ENCODE data around the gene ACTL10. TPM values are rescaled to one million over a fixed set of nuclear protein-coding genes. Genes with fewer than 3 reads are reported as not detected.

Gene ACTL10
- total RNA-seq, 1 experiment from 2014 or later, result 0.46 TPM

DNA sequence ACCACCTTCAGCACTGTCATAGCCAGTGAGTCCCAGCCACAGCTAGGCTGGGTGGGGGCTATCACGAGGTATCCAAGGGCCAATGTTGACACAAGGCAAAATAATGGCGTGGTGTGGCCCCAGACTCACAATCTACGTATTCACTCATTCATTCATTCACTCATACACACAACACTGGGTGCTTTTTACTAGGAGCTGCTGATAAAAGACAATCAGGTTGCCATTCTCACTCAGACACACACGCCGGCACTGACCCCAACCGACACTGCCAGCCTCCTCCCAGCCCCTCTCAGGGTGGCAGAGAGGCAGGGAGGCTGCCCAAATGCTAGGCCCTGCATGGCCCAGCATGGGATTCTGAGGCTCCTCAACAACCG, 6.1 kb upstream of the ACTL10 start:
- Histone ChIP-seq H4K5ac (ENCODE audit: insufficient read length, low read depth, low read length) (no peak overlapping the region), H3K9ac (ENCODE audit: extremely low read depth, insufficient read length, low read length) (no peak overlapping the region), H3K79me2 (ENCODE audit: insufficient read depth, low read length) (no peaks in the 10 kb centered on the region), H3K23me2 (ENCODE audit: insufficient read length, low read depth, low read length, poor library complexity, severe bottlenecking) (peaks cover 14% of the 10 kb centered on the region), H2AK5ac (ENCODE audit: insufficient read length, low read length) (no peak overlapping the region), H3K14ac (ENCODE audit: insufficient read depth, low read length) (no peak overlapping the region), H4K91ac (ENCODE audit: insufficient read length, low read depth, low read length) (no peak overlapping the region), H3T11ph (ENCODE audit: low read length) (no peak overlapping the region), H3K27ac (ENCODE audit: insufficient read length, low read depth, low read length) (no peak overlapping the region), H3K4me1 (ENCODE audit: insufficient read depth, low read length) (no peaks in the 10 kb centered on the region; the same call in 1 of the 2 replicates), H3K18ac (ENCODE audit: insufficient read length, low read depth, low read length) (no peak overlapping the region), H2AFZ (ENCODE audit: low read length) (no peak overlapping the region), H2BK15ac (ENCODE audit: low read depth, low read length) (no peak overlapping the region), H3K4ac (ENCODE audit: low read depth, low read length) (no peak overlapping the region), H3K27me3 (ENCODE audit: insufficient read depth, low read length) (no peaks in the 10 kb centered on the region), H3K56ac (ENCODE audit: insufficient read length, low read depth, low read length) (no peak overlapping the region), H3K4me2 (ENCODE audit: insufficient read depth, insufficient read length, low read length) (no peak overlapping the region), H3K79me1 (ENCODE audit: insufficient read depth, low read depth, low read length, poor library complexity, severe bottlenecking) (no peaks in the 10 kb centered on the region), H3K9me3 (ENCODE audit: control insufficient read depth, low read depth, low read length) (no peaks in the 10 kb centered on the region), H4K20me1 (ENCODE audit: control insufficient read depth, insufficient read depth, insufficient read length) (no peaks in the 10 kb centered on the region), H2BK20ac (ENCODE audit: low read depth, low read length, poor library complexity, severe bottlenecking) (no peak overlapping the region), H2BK120ac (ENCODE audit: low read depth, low read length, poor library complexity, severe bottlenecking) (no peak overlapping the region), H2BK12ac (ENCODE audit: insufficient read length, low read depth, low read length) (no peak overlapping the region), H3K23ac (ENCODE audit: insufficient read length, low read depth, low read length) (no peak overlapping the region), H4K8ac (replicated peaks; ENCODE audit: insufficient read length, low read depth, low read length) (no peak overlapping the region), H2BK5ac (ENCODE audit: insufficient read length, low read length) (no peak overlapping the region)
- TF ChIP-seq, protein P1, sequence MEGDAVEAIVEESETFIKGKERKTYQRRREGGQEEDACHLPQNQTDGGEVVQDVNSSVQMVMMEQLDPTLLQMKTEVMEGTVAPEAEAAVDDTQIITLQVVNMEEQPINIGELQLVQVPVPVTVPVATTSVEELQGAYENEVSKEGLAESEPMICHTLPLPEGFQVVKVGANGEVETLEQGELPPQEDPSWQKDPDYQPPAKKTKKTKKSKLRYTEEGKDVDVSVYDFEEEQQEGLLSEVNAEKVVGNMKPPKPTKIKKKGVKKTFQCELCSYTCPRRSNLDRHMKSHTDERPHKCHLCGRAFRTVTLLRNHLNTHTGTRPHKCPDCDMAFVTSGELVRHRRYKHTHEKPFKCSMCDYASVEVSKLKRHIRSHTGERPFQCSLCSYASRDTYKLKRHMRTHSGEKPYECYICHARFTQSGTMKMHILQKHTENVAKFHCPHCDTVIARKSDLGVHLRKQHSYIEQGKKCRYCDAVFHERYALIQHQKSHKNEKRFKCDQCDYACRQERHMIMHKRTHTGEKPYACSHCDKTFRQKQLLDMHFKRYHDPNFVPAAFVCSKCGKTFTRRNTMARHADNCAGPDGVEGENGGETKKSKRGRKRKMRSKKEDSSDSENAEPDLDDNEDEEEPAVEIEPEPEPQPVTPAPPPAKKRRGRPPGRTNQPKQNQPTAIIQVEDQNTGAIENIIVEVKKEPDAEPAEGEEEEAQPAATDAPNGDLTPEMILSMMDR (conservative IDR thresholded peaks at IDR 0.05), result no peak
- no peak overlapping the region for H3K27ac Mint-ChIP-seq
- no peak for DNase-seq
- peaks cover 22 to 23% of the 10 kb centered on the region in 2 experiments for H3K4me1 Mint-ChIP-seq
- H3K36me3 Mint-ChIP-seq (ENCODE audit: insufficient read depth in 1 of 3, low read depth in 3 of 3), result peaks cover 0 to 48% (median 4%) of the 10 kb centered on the region in 3 experiments; a peak in 6 of 7 replicates
- peaks cover 4% of the 10 kb centered on the region; the same call in 1 of the 2 replicates for H3K27me3 Mint-ChIP-seq (ENCODE audit: low read depth)
- no peaks in the 10 kb centered on the region for H3K9me3 Mint-ChIP-seq
- WGBS (ENCODE audit: extremely low coverage, insufficient read length, low lambda C conversion rate), result no CpG with 5 or more reads among the region's 7 CpGs
- no peak overlapping the region for H3K4me3 Mint-ChIP-seq

Measured in H9 (cell line).